Right cardiac atrium (tissue), 5 donors: ENCODE data around the gene MBNL3. TPM values are rescaled to one million over a fixed set of nuclear protein-coding genes. Genes with fewer than 3 reads are reported as not detected.

Source experiments
- ATAC-seq, 2 donors: fragments of 200-7000 bp; cut with Tn5 transposase; one replicate each; pipeline versions ENCODE4 v1.8.0 to v1.9.1; 2020; ENCODE audit warnings: moderate library complexity in 2 of 2, mild to moderate bottlenecking in 1 of 2
- DNase-seq, 3 donors: peaks; one replicate each; pipeline ENCODE4 v3.0.0-alpha.2; 2020
- H3K27ac ChIP-seq: one replicate; pipeline ENCODE4 v1.5.1; 2013; ENCODE audit warnings: mild to moderate bottlenecking, low read length, control low read depth, moderate library complexity
- H3K27me3 ChIP-seq: one replicate; pipeline ENCODE4 v1.6.1; 2013; ENCODE audit not compliant: control insufficient read depth, insufficient read depth
- H3K4me1 ChIP-seq: one replicate; pipeline ENCODE4 v1.6.1; 2013; ENCODE audit warnings: low read length; ENCODE audit not compliant: control insufficient read depth, insufficient read depth
- H3K4me3 ChIP-seq: one replicate; pipeline ENCODE4 v1.5.1; 2013; ENCODE audit warnings: low read length, control low read depth
- H3K9me3 ChIP-seq: one replicate; pipeline ENCODE4 v1.6.1; 2013; ENCODE audit warnings: low read length; ENCODE audit not compliant: control insufficient read depth
- WGBS: extraction: QIAGEN DNeasy Blood & Tissue Kit; methylation state at CpG from one replicate; pipeline ENCODE4 v1.1.7; 2013; 5-methylcytosine and 5-hydroxymethylcytosine counted together
- intact Hi-C, 4 donors: fragments of 100-400 bp; cut with DNase I; formaldehyde crosslinking; loops; one replicate each; pipeline versions ENCODE4 v1.11.0 to v1.14.0; 2022 to 2023
- polyA plus RNA-seq: library from polyadenylated mRNA; stranded (reverse); fragments of 200-250 nt; gene quantifications from one replicate; pipeline ENCODE4 v1.2.3, GENCODE V29; 2013
- total RNA-seq, 4 donors: library from RNA; stranded (reverse); fragmentation: NEBNext Ultra II Directional; extraction: Animal tissue kit (Norgen Biotek cat#: 25700); gene quantifications; one replicate each; pipeline ENCODE4 v1.2.1, GENCODE V29; 2021
- donor health status: healthy with polysubstance abuse.
- donor health status: DM: no; HTN: yes; CAD: no.
- donor health status: DM: no; HTN: no; CAD: no.
- donor health status: DM: no; HTN: yes; CAD: no; lungs with severe emphysema.
- donor health status: DM: yes; HTN: yes; CAD: no.

MBNL3 gene
- total and polyA plus RNA-seq, 5 donors: 19.2 to 169 (median 156) TPM

DNA sequence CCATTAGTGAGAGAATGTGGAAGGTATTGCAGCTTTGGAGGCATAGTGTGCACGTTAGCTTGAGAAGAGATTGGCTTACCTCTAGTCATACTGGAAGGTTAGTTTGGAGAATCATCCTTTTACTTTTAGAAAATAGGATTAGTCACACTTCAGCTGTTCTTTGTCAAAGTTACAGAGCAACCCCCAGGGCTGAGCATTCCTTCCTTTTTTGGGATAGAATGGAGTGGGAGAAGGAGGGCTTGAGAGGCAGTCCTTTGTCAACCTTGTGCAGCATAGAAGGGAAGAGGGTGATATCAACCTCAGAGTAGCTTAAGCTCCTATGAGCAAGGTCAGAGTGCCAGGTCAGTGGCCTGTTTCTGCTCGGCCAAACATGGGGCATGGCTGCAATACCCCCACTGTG is 8.6 kb upstream of the MBNL3 start:
- Histone ChIP-seq H3K9me3 (no peaks in the 10 kb centered on the region), H3K4me3 (no peak overlapping the region), H3K27ac (no peak overlapping the region), H3K4me1 (no peaks in the 10 kb centered on the region), H3K27me3 (no peaks in the 10 kb centered on the region)
- WGBS: 75% methylated on average over 2 of the region's 2 CpGs
- ATAC-seq (no peak), DNase-seq (no peak)
- intact Hi-C loops: no loop called here

DNA sequence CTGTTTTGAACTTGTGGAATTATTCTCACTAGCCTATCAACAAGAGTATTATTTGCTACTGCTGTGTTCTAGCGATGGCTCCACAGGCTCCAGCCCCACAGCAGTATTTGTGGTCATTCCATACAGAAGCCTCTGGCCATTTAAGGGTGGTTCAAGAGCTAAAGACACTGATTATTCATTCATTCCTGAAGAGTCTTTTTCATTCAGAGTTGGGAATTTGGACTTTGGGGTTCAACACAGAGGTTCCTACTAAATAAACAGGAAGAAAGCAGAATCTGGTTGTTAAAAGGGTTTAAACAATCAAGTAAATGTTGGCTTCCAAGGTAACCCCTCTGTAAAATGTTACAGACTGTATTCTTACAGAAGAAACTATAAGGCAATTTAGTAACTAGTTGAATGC is 4.3 kb upstream of the MBNL3 start:
- WGBS: 77% methylated on average over 1 of the region's 1 CpG
- ATAC-seq (no peak), DNase-seq (no peak)
- Histone ChIP-seq H3K27me3 (no peaks in the 10 kb centered on the region), H3K4me1 (no peaks in the 10 kb centered on the region), H3K9me3 (no peaks in the 10 kb centered on the region), H3K27ac (no peak overlapping the region), H3K4me3 (no peak overlapping the region)
- intact Hi-C loops: no loop called here

GRCh38 chrX:132491191-132491590 is 2.4 kb upstream of the MBNL3 start:
- no peak overlapping the region for H3K27ac ChIP-seq
- DNase-seq: no peak
- H3K4me1 ChIP-seq: no peaks in the 10 kb centered on the region
- no peaks in the 10 kb centered on the region for H3K9me3 ChIP-seq
- H3K4me3 ChIP-seq: no peak overlapping the region
- WGBS: 70% methylated on average over 3 of the region's 3 CpGs
- intact Hi-C loops: no loop called here
- H3K27me3 ChIP-seq: no peaks in the 10 kb centered on the region
- ATAC-seq: peak; percentile 34 to 60

- intact Hi-C loops: no loop called here
- no peaks in the 10 kb centered on the region for H3K4me1 ChIP-seq
- DNase-seq (peak; percentile 23 to 71 (median 60)), ATAC-seq (peak; percentile 7 to 10)
- under 1% methylated on average over 66 of the region's 86 CpGs for WGBS
- H3K27me3 ChIP-seq: no peaks in the 10 kb centered on the region
- H3K9me3 ChIP-seq: no peaks in the 10 kb centered on the region
- H3K27ac ChIP-seq: peak overlapping the region; percentile 42
- H3K4me3 ChIP-seq: peak overlapping the region; percentile 95
These were observed 961 bp upstream of the MBNL3 start for GRCh38 chrX:132489578-132490419.

DNA sequence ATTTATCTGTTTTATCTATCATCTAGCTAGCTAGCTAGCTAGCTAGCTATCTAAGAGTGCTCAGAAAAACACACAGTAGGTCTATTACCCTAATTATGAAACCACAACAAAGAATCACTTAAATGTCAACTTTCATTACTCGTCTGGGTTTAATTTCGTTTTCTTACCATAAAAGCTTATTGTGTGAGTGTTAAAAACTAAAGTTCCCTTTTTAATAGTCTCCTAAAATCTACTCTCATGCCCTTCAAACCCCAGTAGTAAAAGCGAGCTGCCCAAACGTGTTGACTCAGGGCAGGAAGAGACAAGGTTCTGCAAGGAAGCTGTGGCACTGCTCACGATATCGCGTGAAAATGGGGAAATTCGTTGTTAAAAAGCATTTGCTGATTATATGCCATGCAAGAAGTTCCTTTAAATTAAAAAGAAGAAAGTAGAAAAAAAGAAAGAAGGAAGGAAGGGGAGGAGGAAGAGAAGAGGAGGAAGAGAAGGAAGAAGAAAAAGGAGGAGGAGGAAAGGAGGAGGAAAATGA is 595 bp downstream of the MBNL3 start:
- Histone ChIP-seq H3K9me3 (no peaks in the 10 kb centered on the region), H3K4me3 (peak overlapping the region; percentile 95), H3K27ac (no peak overlapping the region), H3K27me3 (no peaks in the 10 kb centered on the region), H3K4me1 (no peaks in the 10 kb centered on the region)
- DNase-seq (peak in 2 of 3 donors; percentile 38 to 49), ATAC-seq (peak; percentile 53 to 55)
- intact Hi-C loops: no loop called here
- WGBS: 16% methylated on average over 8 of the region's 8 CpGs

DNA sequence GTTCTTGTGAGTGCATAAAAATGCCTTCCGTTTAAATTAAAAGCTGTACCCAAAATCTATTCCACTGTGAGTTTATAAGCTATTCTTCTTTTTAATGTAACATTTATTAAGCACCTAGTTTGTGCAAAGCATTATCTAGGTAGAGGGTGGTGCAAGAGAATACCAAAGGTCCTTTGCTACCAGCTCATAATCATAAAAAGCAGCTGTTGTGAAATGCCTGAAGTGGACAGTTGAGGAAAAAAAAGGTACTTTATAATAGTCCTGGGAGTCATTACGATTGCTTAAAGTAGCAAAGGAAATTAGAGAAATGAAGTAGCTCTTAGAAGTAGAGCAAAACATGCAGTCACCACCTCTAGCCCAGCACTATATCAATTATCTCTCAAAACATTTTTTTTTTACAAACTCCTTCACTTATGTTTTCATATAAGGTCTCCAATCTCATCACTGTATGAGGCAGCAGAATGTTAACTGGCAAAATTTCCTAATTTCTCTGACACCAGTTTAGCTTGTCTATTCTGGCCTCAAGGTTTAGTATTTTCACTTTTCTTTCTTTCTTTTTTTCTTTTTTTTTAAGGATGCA is 2.1 kb downstream of the MBNL3 start:
- ATAC-seq (no peak), DNase-seq (no peak)
- 66% methylated on average over 2 of the region's 2 CpGs for whole genome bisulfite sequencing
- peaks cover under 1% of the 10 kb centered on the region for H3K4me1 ChIP-seq
- intact Hi-C loops: no loop called here
- no peaks in the 10 kb centered on the region for H3K27me3 ChIP-seq
- H3K4me3 ChIP-seq: no peak overlapping the region
- H3K9me3 ChIP-seq: no peaks in the 10 kb centered on the region
- H3K27ac ChIP-seq: no peak overlapping the region

DNA sequence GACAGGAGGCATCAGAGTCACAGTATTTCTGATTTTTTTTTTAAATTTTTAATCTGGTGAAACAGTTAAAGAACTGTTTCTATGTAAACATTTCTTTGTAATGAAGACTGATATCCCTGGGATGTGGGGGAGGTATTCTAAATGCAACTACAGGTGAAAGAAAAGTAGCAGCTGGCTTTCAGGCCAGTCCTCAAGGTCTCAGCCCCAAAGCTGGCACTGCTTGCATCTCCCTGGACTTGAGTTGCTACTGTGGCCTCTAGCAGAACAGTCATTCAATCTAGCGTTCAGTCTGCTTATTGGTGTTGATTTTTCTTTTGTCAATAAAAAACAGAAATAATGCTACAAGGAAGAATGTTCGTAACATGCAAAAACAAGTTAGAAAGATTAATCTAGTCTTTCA is 4.9 kb downstream of the MBNL3 start:
- no peak for DNase-seq
- Histone ChIP-seq H3K4me3 (no peak overlapping the region), H3K27me3 (no peaks in the 10 kb centered on the region), H3K27ac (no peak overlapping the region), H3K4me1 (peaks cover 5% of the 10 kb centered on the region), H3K9me3 (no peaks in the 10 kb centered on the region)
- WGBS: 90% methylated on average over 2 of the region's 2 CpGs
- ATAC-seq: no peak
- intact Hi-C loops: no loop called here

- 97% methylated on average over 2 of the region's 2 CpGs for WGBS
- Histone ChIP-seq H3K9me3 (no peaks in the 10 kb centered on the region), H3K27me3 (no peaks in the 10 kb centered on the region), H3K4me3 (no peak overlapping the region), H3K27ac (no peak overlapping the region), H3K4me1 (peaks cover 5% of the 10 kb centered on the region)
- DNase-seq (no peak), ATAC-seq (no peak)
- intact Hi-C loops: no loop called here
These were observed 5.3 kb downstream of the MBNL3 start for GRCh38 chrX:132483488-132483887.

GRCh38 chrX:132482632-132483031 is 6.2 kb downstream of the MBNL3 start:
- Histone ChIP-seq H3K4me1 (peaks cover 5% of the 10 kb centered on the region), H3K27me3 (no peaks in the 10 kb centered on the region), H3K9me3 (no peaks in the 10 kb centered on the region), H3K4me3 (no peak overlapping the region), H3K27ac (no peak overlapping the region)
- 92% methylated on average over 4 of the region's 4 CpGs for WGBS
- no peak for ATAC-seq
- no peak for DNase-seq
- intact Hi-C loops: no loop called here

DNA sequence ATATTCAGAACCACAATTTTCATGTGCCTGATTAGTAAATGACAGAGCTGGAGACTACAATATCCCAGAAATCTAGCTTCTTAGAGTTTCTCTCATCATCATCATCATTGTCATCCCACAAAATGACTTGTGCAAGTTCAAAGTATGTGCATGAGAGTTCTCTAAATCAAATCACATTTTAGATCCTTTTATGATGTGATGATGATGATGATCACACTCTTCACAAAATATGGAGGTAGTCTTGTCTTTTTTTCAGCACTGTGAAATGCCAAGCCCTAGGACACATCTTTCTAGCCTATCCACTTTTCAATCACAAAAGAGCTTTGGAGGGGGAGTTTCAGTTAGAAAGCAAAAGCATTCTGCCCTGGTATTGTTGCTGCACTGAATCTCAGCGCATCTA is 7.4 kb downstream of the MBNL3 start:
- Histone ChIP-seq H3K4me1 (peaks cover 5% of the 10 kb centered on the region), H3K9me3 (no peaks in the 10 kb centered on the region), H3K4me3 (no peak overlapping the region), H3K27me3 (no peaks in the 10 kb centered on the region), H3K27ac (no peak overlapping the region)
- no peak for ATAC-seq
- no peak for DNase-seq
- WGBS: 0% methylated on average over 1 of the region's 1 CpG
- intact Hi-C loops: no loop called here

DNA sequence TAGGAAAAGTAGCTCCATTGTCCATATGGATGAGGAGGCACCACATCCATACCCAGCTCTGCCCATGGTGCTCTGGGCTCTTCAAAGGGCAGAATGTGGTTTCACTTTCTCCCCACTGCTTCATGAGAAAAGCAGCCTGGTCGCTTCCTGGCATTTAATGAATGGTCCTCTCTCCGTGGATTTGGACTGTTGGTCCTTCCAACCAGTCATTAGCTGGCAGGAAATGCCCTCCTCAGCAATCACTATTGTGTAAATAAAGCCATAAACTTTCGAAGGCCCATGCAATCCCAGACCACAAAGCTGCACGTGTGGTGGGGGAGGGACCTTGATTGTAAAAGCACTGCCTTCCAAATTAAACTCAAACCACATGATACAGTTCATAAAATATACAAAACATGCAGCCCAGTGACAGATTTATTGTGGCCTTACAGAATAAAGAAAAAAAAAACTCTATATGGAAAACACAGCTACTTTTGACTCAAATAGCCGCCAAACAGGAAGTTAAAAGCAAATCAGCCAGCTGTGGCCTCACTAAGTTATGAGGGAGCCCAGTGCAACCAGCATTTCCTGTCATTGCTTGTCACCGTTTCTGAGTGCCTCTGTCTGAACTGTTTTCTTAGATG is 8.1 kb downstream of the MBNL3 start:
- DNase-seq (peak in 1 of 3 donors; percentile 27), ATAC-seq (peak; percentile 38 to 71)
- H3K9me3 ChIP-seq: no peaks in the 10 kb centered on the region
- intact Hi-C loops: no loop called here
- H3K4me3 ChIP-seq: peak overlapping the region; percentile 38
- no peaks in the 10 kb centered on the region for H3K27me3 ChIP-seq
- peaks cover 5% of the 10 kb centered on the region for H3K4me1 ChIP-seq
- H3K27ac ChIP-seq: peak overlapping the region; percentile 78
- WGBS: 19% methylated on average over 6 of the region's 6 CpGs
